GM23338 (cell line): ENCODE measurements around the gene HERC2. TPM values are rescaled to one million over a fixed set of nuclear protein-coding genes. Genes with fewer than 3 reads are reported as not detected.

Experiments
- ATAC-seq: fragments of 200-7000 bp; cut with Tn5 transposase; 3 replicates; pipeline ENCODE4 v1.9.1; 2020
- DNase-seq: peaks from one replicate; pipeline ENCODE4 v3.0.0-alpha.2; 2015; ENCODE audit warnings: low spot score
- H2AFZ ChIP-seq: fragments of 200-600 bp; sonication (generic); 2 replicates; pipeline ENCODE4 v1.8.0; 2016; ENCODE audit warnings: antibody characterized with exemption, mild to moderate bottlenecking, moderate library complexity
- H3F3A ChIP-seq: fragments of 200-600 bp; sonication (generic); replicated peaks from 2 replicates; pipeline ENCODE4 v1.8.0; 2017; ENCODE audit warnings: antibody characterized with exemption, mixed run types, low read depth
- H3K27ac ChIP-seq: fragments of 200-600 bp; sonication (generic); 2 replicates; pipeline ENCODE4 v1.6.1; 2016; ENCODE audit warnings: low read depth
- H3K27me3 ChIP-seq: fragments of 200-600 bp; sonication (generic); 2 replicates; pipeline ENCODE4 v1.8.0; 2016; ENCODE audit warnings: mild to moderate bottlenecking, mixed run types, moderate library complexity; ENCODE audit not compliant: insufficient read depth
- H3K36me3 ChIP-seq: fragments of 200-600 bp; sonication (generic); 2 replicates; pipeline ENCODE4 v1.8.0; 2016; ENCODE audit warnings: mild to moderate bottlenecking; ENCODE audit not compliant: insufficient read depth
- H3K4me1 ChIP-seq: fragments of 200-600 bp; sonication (generic); 2 replicates; pipeline ENCODE4 v1.8.0; 2016; ENCODE audit warnings: mild to moderate bottlenecking, moderate library complexity; ENCODE audit not compliant: insufficient read depth
- H3K4me2 ChIP-seq: fragments of 200-600 bp; sonication (generic); 2 replicates; pipeline ENCODE4 v1.7.1; 2017; ENCODE audit warnings: mixed run types
- H3K4me3 ChIP-seq: fragments of 200-600 bp; sonication (generic); 2 replicates; pipeline ENCODE4 v1.6.1; 2016; ENCODE audit warnings: mixed run types
- H3K79me2 ChIP-seq: fragments of 200-600 bp; sonication (generic); replicated peaks from 2 replicates; pipeline ENCODE4 v1.8.0; 2017; ENCODE audit warnings: mild to moderate bottlenecking; ENCODE audit not compliant: insufficient read depth
- H3K9me2 ChIP-seq: fragments of 200-600 bp; sonication (generic); 2 replicates; pipeline ENCODE4 v1.8.0; 2017; ENCODE audit not compliant: insufficient read depth
- H4K20me1 ChIP-seq: fragments of 200-600 bp; sonication (generic); replicated peaks from 2 replicates; pipeline ENCODE4 v1.8.0; 2017; ENCODE audit warnings: mild to moderate bottlenecking; ENCODE audit not compliant: insufficient read depth
- H3K27ac Mint-ChIP-seq: 2 replicates; pipeline ENCODE4 v1.8.0; 2020; ENCODE audit warnings: inconsistent platforms, mild to moderate bottlenecking, moderate library complexity, mixed read lengths
- H3K27me3 Mint-ChIP-seq: 3 replicates; pipeline ENCODE4 v1.8.0; 2022; ENCODE audit warnings: low read depth, mild to moderate bottlenecking, moderate library complexity, mixed read lengths, inconsistent platforms; ENCODE audit not compliant: insufficient read depth, poor library complexity
- H3K36me3 Mint-ChIP-seq: 3 replicates; pipeline ENCODE4 v1.8.0; 2021; ENCODE audit warnings: low read depth, mild to moderate bottlenecking, inconsistent platforms, moderate library complexity, mixed read lengths
- H3K4me1 Mint-ChIP-seq: 3 replicates; pipeline ENCODE4 v1.8.0; 2020; ENCODE audit warnings: mild to moderate bottlenecking, inconsistent platforms, mixed read lengths
- H3K4me3 Mint-ChIP-seq: 3 replicates; pipeline ENCODE4 v1.8.0; 2021; ENCODE audit warnings: moderate library complexity, mild to moderate bottlenecking, inconsistent platforms, mixed read lengths
- H3K9me3 Mint-ChIP-seq: 3 replicates; pipeline ENCODE4 v1.8.0; 2020; ENCODE audit warnings: moderate library complexity, mild to moderate bottlenecking, inconsistent platforms, mixed read lengths
- CREB1 ChIP-seq: fragments of 250-450 bp; sonication (Bioruptor Pico); IDR thresholded peaks from 2 replicates; pipeline ENCODE4 v1.5.0; 2020; ENCODE audit warnings: low read depth, mild to moderate bottlenecking, moderate library complexity
- CTCF ChIP-seq, 2 experiments: fragments of 200-600 bp in 1 of 2; sonication (generic) in 1 of 2; conservative IDR thresholded peaks; 2 replicates each; pipeline versions ENCODE4 v1.5.1 to v1.6.1; 2016 to 2017; ENCODE audit warnings: antibody characterized with exemption in 2 of 2, low read depth in 2 of 2, mild to moderate bottlenecking in 2 of 2, moderate library complexity in 1 of 2
- ETS1 ChIP-seq: IDR thresholded peaks from 2 replicates; pipeline ENCODE4 v1.6.1; 2016; ENCODE audit warnings: antibody characterized with exemption
- EZH2 ChIP-seq: fragments of 200-600 bp; sonication (generic); IDR thresholded peaks from one replicate; pipeline ENCODE4 v1.8.0; 2017; ENCODE audit warnings: antibody characterized with exemption, mild to moderate bottlenecking, low read depth; ENCODE audit not compliant: unreplicated experiment
- EZH2phosphoT487 ChIP-seq: fragments of 200-600 bp; sonication (generic); IDR thresholded peaks from one replicate; pipeline ENCODE4 v1.8.1; 2018; ENCODE audit warnings: antibody characterized with exemption; ENCODE audit not compliant: unreplicated experiment
- JUNB ChIP-seq: IDR thresholded peaks from one replicate; pipeline ENCODE4 v1.6.1; 2016; ENCODE audit warnings: antibody characterized with exemption; ENCODE audit not compliant: unreplicated experiment
- NANOG ChIP-seq: IDR thresholded peaks from 2 replicates; pipeline ENCODE4 v1.6.1; 2016; ENCODE audit warnings: antibody characterized with exemption, borderline replicate concordance
- POLR2AphosphoS5 ChIP-seq: IDR thresholded peaks from 2 replicates; pipeline ENCODE4 v1.6.1; 2016; ENCODE audit warnings: antibody characterized with exemption, low read depth
- STAT1 ChIP-seq: IDR thresholded peaks from one replicate; pipeline ENCODE4 v1.6.1; 2016; ENCODE audit warnings: antibody characterized with exemption; ENCODE audit not compliant: unreplicated experiment
- ZNF114 ChIP-seq: fragments of 250-450 bp; sonication (Bioruptor Pico); IDR thresholded peaks from 2 replicates; pipeline ENCODE4 v1.5.0; 2020; ENCODE audit warnings: mild to moderate bottlenecking, moderate library complexity
- ZNF331 ChIP-seq: fragments of 250-450 bp; sonication (Bioruptor Pico); IDR thresholded peaks from 2 replicates; pipeline ENCODE4 v1.5.0; 2020; ENCODE audit warnings: low read depth, mild to moderate bottlenecking, moderate library complexity
- ZNF462 ChIP-seq: fragments of 250-450 bp; sonication (Bioruptor Pico); IDR thresholded peaks from 2 replicates; pipeline ENCODE4 v1.5.0; 2020; ENCODE audit warnings: mild to moderate bottlenecking, moderate library complexity
- polyA plus RNA-seq: library from polyadenylated mRNA; unstranded; fragments of >200 nt; fragmentation: Nextera tagmentation; extraction: Ambion mirVana; gene quantifications from 2 replicates; pipeline ENCODE4 v1.2.1, GENCODE V29; 2016
- total RNA-seq: library from RNA; depleted of rRNA; stranded (reverse); fragments of >200 nt; shearing (Covaris generic); gene quantifications from 2 replicates; pipeline ENCODE4 v1.2.3, GENCODE V29; 2014
- TF ChIP-seq, protein P1 (sequence below): IDR thresholded peaks from one replicate; pipeline ENCODE4 v1.6.1; 2018; ENCODE audit warnings: antibody characterized with exemption; ENCODE audit not compliant: unreplicated experiment

HERC2 gene
- total and polyA plus RNA-seq, 2 experiments from 2014 or later = 71.3 to 80.7 TPM

DNA sequence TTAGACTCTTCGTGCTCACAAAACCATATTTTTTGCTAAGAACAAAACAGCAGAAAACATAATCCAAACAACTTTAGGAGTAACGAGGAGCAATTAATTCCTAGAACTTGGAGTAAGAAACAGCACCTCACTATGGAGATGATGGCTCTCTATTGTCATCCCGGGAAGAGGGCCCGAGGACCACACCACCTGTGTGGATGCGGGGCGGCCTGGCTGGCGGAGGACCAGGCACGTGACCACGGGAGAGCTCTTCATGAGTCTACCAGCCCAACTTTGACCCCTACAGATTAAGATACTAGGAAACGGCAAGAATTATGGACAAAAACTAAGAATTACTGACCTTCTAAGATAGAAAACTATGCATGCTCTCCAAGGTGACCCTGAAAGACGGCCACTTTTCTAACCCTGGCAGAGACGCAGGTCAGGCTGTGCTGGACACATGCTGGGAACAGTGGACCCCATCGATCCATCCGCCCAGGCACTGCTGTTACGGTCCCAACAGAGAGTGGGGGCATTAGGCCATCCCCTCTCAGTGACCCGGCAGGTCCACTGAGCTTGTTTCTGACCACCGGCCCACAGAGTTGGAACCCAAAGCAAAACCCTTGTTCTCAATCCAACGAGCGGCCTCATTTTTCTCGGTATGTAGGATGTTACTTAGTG, 209.7 kb downstream of the HERC2 start:
- Mint-ChIP-seq H3K27ac (no peak overlapping the region), H3K9me3 (peaks cover 4% of the 10 kb centered on the region; the same call in 1 of the 3 replicates), H3K4me3 (no peak overlapping the region), H3K27me3 (peaks cover 25% of the 10 kb centered on the region), H3K36me3 (peaks cover 52% of the 10 kb centered on the region), H3K4me1 (no peaks in the 10 kb centered on the region)
- TF ChIP-seq STAT1 (no peak), CTCF (conservative IDR thresholded peaks at IDR 0.05; ENCODE audit: low read depth in 2 of 2) (no peak), ZNF114 (CRISPR knock-in tag) (no peak), ZNF462 (no peak), CREB1 (no peak), JUNB (no peak), EZH2 (no peak), NANOG (no peak), POLR2AphosphoS5 (no peak), ETS1 (no peak), EZH2phosphoT487 (no peak), ZNF331 (no peak)
- TF ChIP-seq, protein P1, sequence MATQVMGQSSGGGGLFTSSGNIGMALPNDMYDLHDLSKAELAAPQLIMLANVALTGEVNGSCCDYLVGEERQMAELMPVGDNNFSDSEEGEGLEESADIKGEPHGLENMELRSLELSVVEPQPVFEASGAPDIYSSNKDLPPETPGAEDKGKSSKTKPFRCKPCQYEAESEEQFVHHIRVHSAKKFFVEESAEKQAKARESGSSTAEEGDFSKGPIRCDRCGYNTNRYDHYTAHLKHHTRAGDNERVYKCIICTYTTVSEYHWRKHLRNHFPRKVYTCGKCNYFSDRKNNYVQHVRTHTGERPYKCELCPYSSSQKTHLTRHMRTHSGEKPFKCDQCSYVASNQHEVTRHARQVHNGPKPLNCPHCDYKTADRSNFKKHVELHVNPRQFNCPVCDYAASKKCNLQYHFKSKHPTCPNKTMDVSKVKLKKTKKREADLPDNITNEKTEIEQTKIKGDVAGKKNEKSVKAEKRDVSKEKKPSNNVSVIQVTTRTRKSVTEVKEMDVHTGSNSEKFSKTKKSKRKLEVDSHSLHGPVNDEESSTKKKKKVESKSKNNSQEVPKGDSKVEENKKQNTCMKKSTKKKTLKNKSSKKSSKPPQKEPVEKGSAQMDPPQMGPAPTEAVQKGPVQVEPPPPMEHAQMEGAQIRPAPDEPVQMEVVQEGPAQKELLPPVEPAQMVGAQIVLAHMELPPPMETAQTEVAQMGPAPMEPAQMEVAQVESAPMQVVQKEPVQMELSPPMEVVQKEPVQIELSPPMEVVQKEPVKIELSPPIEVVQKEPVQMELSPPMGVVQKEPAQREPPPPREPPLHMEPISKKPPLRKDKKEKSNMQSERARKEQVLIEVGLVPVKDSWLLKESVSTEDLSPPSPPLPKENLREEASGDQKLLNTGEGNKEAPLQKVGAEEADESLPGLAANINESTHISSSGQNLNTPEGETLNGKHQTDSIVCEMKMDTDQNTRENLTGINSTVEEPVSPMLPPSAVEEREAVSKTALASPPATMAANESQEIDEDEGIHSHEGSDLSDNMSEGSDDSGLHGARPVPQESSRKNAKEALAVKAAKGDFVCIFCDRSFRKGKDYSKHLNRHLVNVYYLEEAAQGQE = no peak
- Histone ChIP-seq H2AFZ (no peak overlapping the region), H3K27ac (no peak overlapping the region), H3K9me2 (no peaks in the 10 kb centered on the region), H3K4me2 (no peak overlapping the region), H3K36me3 (peaks cover 8% of the 10 kb centered on the region; the same call in 1 of the 2 replicates), H3K4me3 (no peak overlapping the region), H3K4me1 (peaks cover 4% of the 10 kb centered on the region; the same call in 1 of the 2 replicates), H4K20me1 (no peaks in the 10 kb centered on the region), H3F3A (no peaks in the 10 kb centered on the region; the same call in 1 of the 2 replicates), H3K79me2 (no peaks in the 10 kb centered on the region), H3K27me3 (peaks cover 17% of the 10 kb centered on the region)
- ATAC-seq = no peak
- DNase-seq = no peak
